K562 (cell line): ENCODE measurements around the gene NPHS2. TPM values are rescaled to one million over a fixed set of nuclear protein-coding genes. Genes with fewer than 3 reads are reported as not detected.

Experiments
- ATAC-seq: fragments of 200-7000 bp; cut with Tn5 transposase; 3 replicates; pipeline ENCODE4 v1.9.1; 2020; ENCODE audit warnings: moderate library complexity
- BruUV-seq: library from RNA; stranded (reverse); fragments of 400-500 nt; replicated peaks from 2 replicates; lab custom pipeline; 2021; lab: Mats Ljungman, UMichigan
- CTCF ChIA-PET: fragments of 300-600 bp; formaldehyde crosslinking; extraction: SDS; loops from one replicate; lab custom pipeline; 2021; ENCODE audit warnings: low intra/inter-chr PET ratio; lab: Yijun Ruan, JAX
- POLR2A ChIA-PET: fragments of 300-600, 350-650 bp; sonication (Branson Sonifier 250); formaldehyde crosslinking; extraction: SDS; loops from one replicate; lab custom pipeline; 2021; ENCODE audit warnings: antibody characterized with exemption, inconsistent platforms; lab: Yijun Ruan, JAX
- DNase-seq, 4 experiments: peaks; one replicate each; pipeline versions ENCODE4 v3.0.0 to v3.0.0-alpha.2; 2011 to 2018; ENCODE audit warnings: low spot score in 3 of 4, mixed read lengths in 3 of 4; ENCODE audit errors: extremely low read depth in 1 of 4
- FAIRE-seq: peaks from 2 replicates; lab custom pipeline; 2011; peaks lifted over from hg19 to GRCh38; lab: Jason Lieb, UNC
- H2AFZ ChIP-seq: 2 replicates; pipeline ENCODE4 v1.6.0; 2011; ENCODE audit warnings: low read depth, low read length, control low read depth, inconsistent platforms
- H3K27ac ChIP-seq: fragments of 200-600 bp; 3 replicates; pipeline ENCODE4 v1.8.0; 2011; ENCODE audit warnings: low read depth, mild to moderate bottlenecking, control low read depth, inconsistent platforms, low read length, moderate library complexity, mixed read lengths; ENCODE audit errors: extremely low read depth
- H3K27me3 ChIP-seq, 2 experiments: fragments of 300-600 bp in 1 of 2; 2 replicates in 1 of 2; 3 replicates in 1 of 2; pipeline versions ENCODE4 v1.6.0 to v1.8.0; 2011; ENCODE audit warnings: inconsistent platforms in 2 of 2, low read length in 2 of 2, mild to moderate bottlenecking in 1 of 2, mixed read lengths in 1 of 2, moderate library complexity in 1 of 2; ENCODE audit not compliant: control insufficient read depth in 2 of 2, insufficient read depth in 2 of 2
- H3K36me3 ChIP-seq: fragments of 300-600 bp; 3 replicates; pipeline ENCODE4 v1.8.0; 2011; ENCODE audit warnings: mild to moderate bottlenecking, low read length, inconsistent platforms; ENCODE audit not compliant: control insufficient read depth, insufficient read depth
- H3K4me1 ChIP-seq, 2 experiments: fragments of 200-600 bp in 1 of 2; replicated peaks in 1 of 2; 2 replicates in 1 of 2; 3 replicates in 1 of 2; pipeline versions ENCODE4 v1.5.1 to v1.8.0; 2011; ENCODE audit warnings: inconsistent platforms in 2 of 2, low read length in 2 of 2, mild to moderate bottlenecking in 1 of 2, mixed read lengths in 1 of 2, moderate library complexity in 1 of 2; ENCODE audit not compliant: control insufficient read depth in 2 of 2, insufficient read depth in 2 of 2
- H3K4me2 ChIP-seq: 2 replicates; pipeline ENCODE4 v1.6.1; 2011; ENCODE audit warnings: low read length, control low read depth, inconsistent platforms, mixed read lengths; ENCODE audit not compliant: insufficient read depth
- H3K4me3 ChIP-seq: fragments of 200-600 bp; sonication (generic), shearing (Covaris generic); 2 replicates; pipeline ENCODE4 v1.5.1; 2016; ENCODE audit warnings: control low read depth, inconsistent platforms
- H3K79me2 ChIP-seq: fragments of 200-600 bp; 3 replicates; pipeline ENCODE4 v1.8.0; 2011; ENCODE audit warnings: low read length, inconsistent platforms; ENCODE audit not compliant: control insufficient read depth, insufficient read depth
- H3K9ac ChIP-seq, 2 experiments: 2 replicates each; pipeline versions ENCODE4 v1.6.0 to v1.6.1; 2011; ENCODE audit warnings: low read depth in 2 of 2, low read length in 2 of 2, control low read depth in 1 of 2, inconsistent platforms in 1 of 2, mild to moderate bottlenecking in 1 of 2, mixed read lengths in 1 of 2; ENCODE audit not compliant: insufficient read depth in 1 of 2
- H3K9me1 ChIP-seq: one replicate; pipeline ENCODE4 v1.6.0; 2011; ENCODE audit warnings: inconsistent platforms, mild to moderate bottlenecking, low read length, moderate library complexity; ENCODE audit not compliant: control insufficient read depth, insufficient read depth
- H3K9me3 ChIP-seq: replicated peaks from 2 replicates; pipeline ENCODE4 v1.5.1; 2011; ENCODE audit warnings: low read depth, low read length, inconsistent platforms; ENCODE audit not compliant: control insufficient read depth, insufficient read depth
- H4K20me1 ChIP-seq: replicated peaks from 2 replicates; pipeline ENCODE4 v1.6.1; 2011; ENCODE audit warnings: low read length, inconsistent platforms, mixed read lengths; ENCODE audit not compliant: control insufficient read depth, insufficient read depth
- BCL6 ChIP-seq: fragments of 250-450 bp; sonication (Bioruptor Pico); IDR thresholded peaks from 2 replicates; pipeline ENCODE4 v1.4.0; 2020
- C11orf30 ChIP-seq: fragments of 450-650 bp; IDR thresholded peaks from 2 replicates; pipeline ENCODE4 v1.6.1; 2016; ENCODE audit warnings: low read depth, mild to moderate bottlenecking
- CBFB ChIP-seq: sonication (generic); formaldehyde crosslinking; IDR thresholded peaks from 2 replicates; pipeline ENCODE4 v1.4.0; 2020; ENCODE audit warnings: mild to moderate bottlenecking, missing genetic modification reagents
- CXXC5 ChIP-seq: fragments of 250-450 bp; sonication (Bioruptor Pico); IDR thresholded peaks from 2 replicates; pipeline ENCODE4 v1.8.0; 2022; ENCODE audit warnings: inconsistent platforms, mild to moderate bottlenecking, moderate library complexity
- FOXJ2 ChIP-seq: fragments of 200-800 bp; sonication (Bioruptor generic); IDR thresholded peaks from 2 replicates; pipeline ENCODE4 v1.6.1; 2016; ENCODE audit warnings: missing genetic modification characterization, missing compliant biosample characterization
- HMGXB4 ChIP-seq: sonication (generic); formaldehyde crosslinking; IDR thresholded peaks from 2 replicates; pipeline ENCODE4 v1.8.1; 2023; ENCODE audit warnings: mild to moderate bottlenecking, missing genetic modification reagents
- MTA2 ChIP-seq: fragments of 450-650 bp; IDR thresholded peaks from 2 replicates; pipeline ENCODE4 v1.6.1; 2016; ENCODE audit warnings: low read depth
- NELFE ChIP-seq: IDR thresholded peaks from 2 replicates; pipeline ENCODE4 v1.6.1; 2011; ENCODE audit warnings: mild to moderate bottlenecking; ENCODE audit not compliant: insufficient read depth, insufficient read length
- NR4A1 ChIP-seq, 2 experiments: fragments of 250-450 bp in 1 of 2; fragments of 450-650 bp in 1 of 2; sonication (Bioruptor Pico) in 1 of 2; IDR thresholded peaks; 2 replicates each; pipeline versions ENCODE4 v1.4.0 to v1.6.1; 2016 to 2020; ENCODE audit warnings: mild to moderate bottlenecking in 2 of 2, missing compliant biosample characterization in 1 of 2, missing genetic modification characterization in 1 of 2, moderate library complexity in 1 of 2
- PCBP1 ChIP-seq: fragments of 200-400 bp; formaldehyde crosslinking; IDR thresholded peaks from 2 replicates; pipeline ENCODE4 v1.6.1; 2018; ENCODE audit warnings: mild to moderate bottlenecking, low read depth, low read length; ENCODE audit not compliant: poor library complexity, severe bottlenecking
- PCBP2 ChIP-seq: fragments of 200-400 bp; formaldehyde crosslinking; IDR thresholded peaks from 2 replicates; pipeline ENCODE4 v1.6.1; 2018; ENCODE audit warnings: low read length, low read depth, mild to moderate bottlenecking, moderate library complexity; ENCODE audit not compliant: poor library complexity, severe bottlenecking
- PTBP1 ChIP-seq: fragments of 200-400 bp; formaldehyde crosslinking; IDR thresholded peaks from 2 replicates; pipeline ENCODE4 v1.6.1; 2017; ENCODE audit warnings: low read depth, low read length
- SAFB ChIP-seq: fragments of 200-400 bp; formaldehyde crosslinking; IDR thresholded peaks from 2 replicates; pipeline ENCODE4 v1.6.1; 2017; ENCODE audit warnings: low read depth, low read length, borderline replicate concordance
- SETDB1 ChIP-seq: IDR thresholded peaks from one replicate; pipeline ENCODE4 v1.6.1; 2012; ENCODE audit warnings: low read length, control low read depth, inconsistent platforms
- TRIM28 ChIP-seq: fragments of 450-650 bp; IDR thresholded peaks from 2 replicates; pipeline ENCODE4 v1.6.1; 2017
- ZBTB7A ChIP-seq: IDR thresholded peaks from 2 replicates; pipeline ENCODE4 v1.6.1; 2011; ENCODE audit warnings: low read depth, mild to moderate bottlenecking, low read length, moderate library complexity, borderline replicate concordance; ENCODE audit not compliant: control insufficient read depth
- ZNF436 ChIP-seq: fragments of 250-450, 450-650 bp; sonication (Bioruptor Pico); formaldehyde crosslinking; IDR thresholded peaks from 2 replicates; pipeline ENCODE4 v1.7.0; 2020; ENCODE audit warnings: mild to moderate bottlenecking
- ZNF507 ChIP-seq: conservative IDR thresholded peaks from 2 replicates; pipeline ENCODE4 v1.6.1; 2017; ENCODE audit warnings: missing genetic modification characterization, missing compliant biosample characterization
- WGBS: fragments of 100-300 bp; shearing (Covaris generic); methylation state at CpG from one replicate; pipeline ENCODE4 v1.1.6; 2016; ENCODE audit warnings: low coverage, mixed read lengths; ENCODE audit not compliant: insufficient coverage; ENCODE audit errors: missing lambda C conversion rate; 5-methylcytosine and 5-hydroxymethylcytosine counted together
- in situ Hi-C: fragments of 300-500 bp; cut with MboI; formaldehyde crosslinking; loops from 4 replicates; pipeline ENCODE4 v1.15.0; 2018; ENCODE audit warnings: inconsistent platforms, mixed read lengths
- intact Hi-C: fragments of 100-400 bp; cut with micrococcal nuclease; formaldehyde crosslinking; loops from 2 replicates; pipeline ENCODE4 v1.14.2; 2022
- polyA plus RNA-seq, 8 experiments: library from polyadenylated mRNA; depleted of rRNA in 4 of 8; stranded (reverse) in 5 of 8; unstranded in 3 of 8; fragments of >200 nt; fragmentation: Nextera tagmentation in 2 of 8; fragmentation: Illumina TruSeq in 1 of 8; extraction: Ambion mirVana in 2 of 8; extraction: Trizol in 1 of 8; gene quantifications; 2 replicates each; pipeline versions ENCODE4 v1.2.1 to v1.2.3, GENCODE V29; 2011 to 2014; ENCODE audit warnings: inconsistent platforms in 1 of 8, missing spikeins in 1 of 8
- total RNA-seq, 7 experiments: library from RNA; depleted of rRNA in 6 of 7; stranded (reverse); fragments of >200 nt in 6 of 7; fragmentation: Illumina TruSeq in 2 of 7; extraction: Trizol in 2 of 7; gene quantifications; 2 replicates each; pipeline versions ENCODE4 v1.2.1 to v1.2.3, GENCODE V29; 2011 to 2021; ENCODE audit warnings: low replicate concordance in 1 of 7
- TF ChIP-seq, protein P1 (sequence below): fragments of 450-650 bp; conservative IDR thresholded peaks from 2 replicates; pipeline ENCODE4 v1.6.1; 2016; ENCODE audit warnings: missing genetic modification characterization, low read depth, mild to moderate bottlenecking, missing compliant biosample characterization, moderate library complexity
- TF ChIP-seq, protein P2 (sequence below): fragments of 250-450 bp; sonication (Bioruptor Pico); IDR thresholded peaks from 2 replicates; pipeline ENCODE4 v1.8.0; 2021; ENCODE audit warnings: moderate library complexity, mild to moderate bottlenecking, inconsistent platforms

Gene NPHS2
- total and polyA plus RNA-seq, 9 of the 15 experiments (the other 6 are each of a cell fraction or from before 2014, with no cell fraction given): not detected

GRCh38 chr1:179586107-179586823 lies 10.5 kb upstream of the NPHS2 start:
- FAIRE-seq: no peak
- in situ Hi-C loops: no loop called here
- no peaks in the 10 kb centered on the region; the same call in 1 of the 2 replicates for H4K20me1 ChIP-seq
- H3K4me3 ChIP-seq: peak overlapping the region; percentile 24
- H3K27ac ChIP-seq: no peak overlapping the region
- peak; percentile 99 for ATAC-seq
- no peaks in the 10 kb centered on the region for H3K79me2 ChIP-seq
- CTCF ChIA-PET: interaction anchor here (0.6 kb wide), 1 partner anchor 1276 kb away, joined by 7 read pairs; no protein-coding TSS in a partner anchor
- DNase-seq: peak; percentile 65 to 76 (median 68)
- intact Hi-C loops: loop anchor here (5.0 kb wide), 1 partner anchor 226 kb away; no protein-coding TSS in a partner anchor
- BruUV-seq: no TSS peak
- peaks cover 27 to 45% of the 10 kb centered on the region in 2 experiments for H3K27me3 ChIP-seq
- H3K9ac ChIP-seq: peak overlapping the region in 1 of 2 experiments; percentile 46; a peak in 1 of 4 replicates
- H3K4me2 ChIP-seq: peak overlapping the region; percentile 24; the same call in 1 of the 2 replicates
- POLR2A ChIA-PET: interaction anchor here (1.1 kb wide), 1 partner anchor 9 kb away, joined by 4 read pairs; no protein-coding TSS in a partner anchor
- H3K9me1 ChIP-seq: no peaks in the 10 kb centered on the region
- no peaks in the 10 kb centered on the region for H3K9me3 ChIP-seq
- peaks cover 0 to 8% of the 10 kb centered on the region in 2 experiments; a peak in 2 of 5 replicates for H3K4me1 ChIP-seq
- no peaks in the 10 kb centered on the region for H3K36me3 ChIP-seq
- peak overlapping the region; percentile 35; the same call in 1 of the 2 replicates for H2AFZ ChIP-seq
- WGBS: 9% methylated on average over 50 of the region's 60 CpGs
- no peak for TF ChIP-seq NELFE
- no peak for TF ChIP-seq MTA2
- no peak for TF ChIP-seq SETDB1
- no peak for TF ChIP-seq PTBP1
- TF ChIP-seq, protein P1, sequence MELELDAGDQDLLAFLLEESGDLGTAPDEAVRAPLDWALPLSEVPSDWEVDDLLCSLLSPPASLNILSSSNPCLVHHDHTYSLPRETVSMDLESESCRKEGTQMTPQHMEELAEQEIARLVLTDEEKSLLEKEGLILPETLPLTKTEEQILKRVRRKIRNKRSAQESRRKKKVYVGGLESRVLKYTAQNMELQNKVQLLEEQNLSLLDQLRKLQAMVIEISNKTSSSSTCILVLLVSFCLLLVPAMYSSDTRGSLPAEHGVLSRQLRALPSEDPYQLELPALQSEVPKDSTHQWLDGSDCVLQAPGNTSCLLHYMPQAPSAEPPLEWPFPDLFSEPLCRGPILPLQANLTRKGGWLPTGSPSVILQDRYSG (tag): no peak
- no peak for TF ChIP-seq HMGXB4 (CRISPR knock-in tag)
- TF ChIP-seq PCBP2: no peak
- TF ChIP-seq ZNF436 (CRISPR knock-in tag): no peak
- TF ChIP-seq, protein P2, sequence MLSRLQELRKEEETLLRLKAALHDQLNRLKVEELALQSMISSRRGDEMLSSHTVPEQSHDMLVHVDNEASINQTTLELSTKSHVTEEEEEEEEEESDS (CRISPR knock-in tag): no peak
- no peak for TF ChIP-seq FOXJ2 (tag)
- no peak for TF ChIP-seq CBFB (CRISPR knock-in tag)
- peak; percentile 63; the same call in 1 of the 2 replicates for TF ChIP-seq CXXC5 (CRISPR knock-in tag)
- TF ChIP-seq BCL6 (CRISPR knock-in tag): no peak
- TF ChIP-seq PCBP1: no peak
- TF ChIP-seq SAFB: 0 out of 2 replicates have a peak, but pooled peaks have one; percentile 36
- TF ChIP-seq ZNF507 (tag): no peak
- no peak for TF ChIP-seq TRIM28
- TF ChIP-seq C11orf30: peak; percentile 25; the same call in 1 of the 2 replicates
- no peak for TF ChIP-seq NR4A1 (CRISPR knock-in tag; IDR thresholded peaks at IDR 0.05)
- TF ChIP-seq NR4A1 (tag; IDR thresholded peaks at IDR 0.05): no peak
- no peak for TF ChIP-seq ZBTB7A
